Stimulated activated CD4-positive, alpha-beta T cell treated with anti-CD3 and anti-CD28 coated beads, Interleukin-12 subunit alpha, Interleukin-12 subunit beta, amount 100 ng/mL, for 48 hours (primary cell): ENCODE measurements around the gene CHIT1.

ENCODE experiments used
- DNase-seq, 3 donors: peaks; one replicate each; pipeline ENCODE4 v3.0.0-alpha.2; 2020; ENCODE audit warnings: low read depth in 2 of 3, low spot score in 1 of 3

CHIT1 gene

DNA sequence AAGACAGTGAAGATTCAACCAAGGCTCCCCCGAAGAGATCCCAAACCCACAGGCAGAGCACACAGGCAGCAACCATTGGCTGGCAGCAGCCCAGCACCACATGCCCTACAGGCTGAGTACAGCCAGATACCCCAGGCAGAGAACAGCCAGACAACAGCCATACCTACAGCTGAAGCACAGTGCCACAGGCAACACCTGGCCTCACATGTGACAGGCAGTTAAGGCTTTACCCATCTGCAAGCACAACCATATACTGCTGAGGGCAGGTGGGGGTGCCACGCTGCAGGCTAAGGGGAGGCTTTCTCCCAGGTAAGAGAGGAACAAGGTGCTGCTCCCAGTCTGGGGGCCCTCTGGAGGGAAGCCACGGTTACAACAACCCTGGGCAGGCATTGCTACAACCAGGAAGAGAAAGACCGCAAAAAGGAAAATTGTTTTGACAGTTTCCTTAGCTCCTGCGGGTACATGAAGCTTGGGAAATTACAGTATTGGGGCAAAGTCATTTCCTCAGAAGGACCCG, 12.3 kb downstream of the CHIT1 start:
- DNase-seq = no peak

DNA sequence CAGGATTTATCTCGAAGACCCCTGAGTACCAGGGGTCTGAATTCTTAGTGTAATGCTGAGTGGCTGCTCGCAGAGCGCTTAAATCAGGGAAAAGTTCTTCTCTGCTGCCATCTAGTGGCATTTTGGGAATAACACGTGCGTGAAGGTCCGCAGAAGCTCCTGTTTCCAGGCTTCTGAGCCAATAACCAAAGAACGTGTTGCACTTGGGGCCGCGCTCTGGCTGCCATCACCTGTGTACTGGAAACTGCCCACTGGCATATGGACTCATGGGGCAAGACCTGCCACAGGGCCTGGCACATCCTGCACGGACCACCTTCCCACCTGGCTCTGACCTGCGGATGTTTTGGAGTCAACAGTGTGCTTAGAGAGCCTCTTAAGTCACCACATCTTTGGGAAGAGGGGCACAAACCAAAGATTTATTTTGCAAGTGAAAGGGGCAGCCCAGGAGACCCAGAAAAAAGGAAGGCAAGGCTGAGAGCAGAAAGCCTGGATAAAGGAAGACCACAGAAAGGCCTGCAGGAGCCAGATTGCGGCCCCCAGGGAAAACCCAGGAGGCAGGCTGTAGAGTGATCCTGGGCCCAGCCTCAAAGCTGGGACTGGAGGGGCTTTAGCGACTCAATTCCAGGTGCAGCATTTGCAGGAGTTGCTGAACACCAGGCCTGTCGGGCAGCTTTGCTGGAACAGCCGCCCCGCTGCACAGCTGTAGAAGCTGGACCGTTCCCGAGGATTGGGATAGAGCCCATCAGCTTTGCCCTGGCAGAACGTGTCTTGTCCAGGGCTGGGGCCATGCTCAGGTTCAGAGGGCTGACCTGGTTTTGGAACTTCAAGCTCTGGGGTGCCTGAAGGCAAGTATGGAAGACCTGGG, 13.0 kb downstream of the CHIT1 start:
- DNase-seq = peak; percentile 18 to 67 (median 38)

DNA sequence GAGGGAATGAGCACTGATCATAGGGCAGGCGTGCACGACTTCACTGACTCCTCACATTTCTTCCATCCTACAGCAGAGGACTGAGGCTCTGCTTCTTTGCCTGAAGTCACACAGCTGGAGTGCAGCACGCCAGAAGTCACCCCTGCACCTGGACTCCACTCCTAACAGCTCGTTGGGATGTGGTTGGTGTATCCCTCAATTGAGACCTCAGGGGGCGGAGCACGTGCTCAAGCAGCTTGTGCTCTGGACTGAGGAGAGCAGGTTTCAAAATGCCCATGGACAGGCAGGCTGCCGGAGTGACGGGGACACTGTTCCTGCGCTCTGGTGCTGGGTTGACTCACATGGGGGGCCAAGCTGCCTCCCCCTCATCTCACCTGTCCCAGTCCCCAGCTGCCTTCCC, 13.9 kb downstream of the CHIT1 start:
- DNase-seq = no peak

DNA sequence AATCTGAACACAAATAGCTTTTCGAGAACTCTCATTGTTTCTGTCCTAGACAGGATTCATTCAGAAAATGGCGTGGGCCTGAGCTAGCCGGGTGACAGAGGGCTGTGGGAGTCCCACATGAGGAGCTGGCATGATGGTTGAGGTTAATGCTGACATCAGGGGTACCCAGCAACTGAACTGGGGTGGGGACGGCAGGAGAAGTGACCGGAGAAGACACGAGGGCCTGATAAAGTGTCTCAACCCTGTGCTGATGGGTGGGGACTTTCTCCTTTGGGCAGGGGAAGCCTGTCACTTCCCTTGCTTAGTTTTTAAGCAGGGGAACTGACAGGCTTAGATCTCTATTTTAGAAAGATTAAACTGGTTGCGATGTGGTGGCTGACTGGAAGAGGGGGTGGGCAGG, 14.6 kb downstream of the CHIT1 start:
- no peak for DNase-seq

DNA sequence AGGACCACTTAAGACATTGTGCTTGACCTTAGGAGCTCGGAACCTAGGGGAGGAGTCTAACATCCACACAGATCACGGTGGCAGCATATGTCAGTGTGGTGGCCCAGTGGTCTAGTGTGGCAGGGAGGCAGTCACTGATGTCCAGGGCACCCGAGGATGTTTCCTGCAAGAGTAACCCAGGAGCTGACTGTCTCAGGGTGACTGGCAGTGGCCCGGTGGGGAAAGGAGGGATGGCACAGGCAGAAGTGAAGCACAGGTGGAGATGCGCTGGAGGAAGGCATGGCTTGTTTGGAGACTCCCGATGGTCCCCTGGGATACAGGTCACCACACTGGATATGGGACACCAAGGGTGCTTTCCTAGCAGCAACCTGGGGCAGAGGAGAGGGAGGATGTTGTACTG, 16.3 kb downstream of the CHIT1 start:
- no peak for DNase-seq

DNA sequence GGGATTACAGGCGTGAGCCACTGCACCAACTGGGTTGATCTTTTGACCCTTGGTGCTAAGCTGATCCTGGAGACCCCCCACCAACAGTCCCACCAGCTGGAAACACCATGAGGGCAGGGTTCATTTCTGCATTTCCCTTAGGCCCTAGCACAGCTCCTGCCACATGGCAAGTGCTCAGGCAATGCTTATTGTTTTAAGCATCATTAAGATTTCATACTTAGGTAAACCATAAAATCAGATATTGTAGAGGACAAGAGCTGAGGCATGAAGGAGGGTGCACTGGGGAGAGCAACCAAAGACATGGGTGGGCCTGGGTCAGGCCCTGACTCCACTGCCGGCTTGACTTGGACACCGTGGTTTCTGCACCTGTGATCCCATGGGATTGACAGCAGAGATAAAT, 17.7 kb downstream of the CHIT1 start:
- no peak for DNase-seq

DNA sequence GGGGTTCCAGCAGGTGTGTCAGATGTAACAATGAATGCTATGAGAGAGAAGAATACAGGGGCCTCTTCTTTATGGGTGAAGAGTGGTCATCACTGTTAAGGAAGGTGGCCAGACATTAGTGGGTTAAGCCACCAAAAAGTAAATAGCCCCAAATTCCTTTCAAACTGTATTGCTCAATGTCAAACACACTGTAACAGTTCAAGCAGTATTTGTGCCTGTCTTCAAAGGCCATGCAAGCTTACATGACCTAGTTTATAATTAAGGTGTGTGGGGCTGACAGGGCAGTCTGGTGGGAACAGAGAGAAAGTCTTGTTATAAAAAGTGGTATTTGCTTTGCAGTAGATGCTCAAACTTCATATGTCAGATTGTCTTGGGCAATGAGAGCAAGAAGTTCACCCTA, 18.5 kb downstream of the CHIT1 start:
- no peak for DNase-seq

DNA sequence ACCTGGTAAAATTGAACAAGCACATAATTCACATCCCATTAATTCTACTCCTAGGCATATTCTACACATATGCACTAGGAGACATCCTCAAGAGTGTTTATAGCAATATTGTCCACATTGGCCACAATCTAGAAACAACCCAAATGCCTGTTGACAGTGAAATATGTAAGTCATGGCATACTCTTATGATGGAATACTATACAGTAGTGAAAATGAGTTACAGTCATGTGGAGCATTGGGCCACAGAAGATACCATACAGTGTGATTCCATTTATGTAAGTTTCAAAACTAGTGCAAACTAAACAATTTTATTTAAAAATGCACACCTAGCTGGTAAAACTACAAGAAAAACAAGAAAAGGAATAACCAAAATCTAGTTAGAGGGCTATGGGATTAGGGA, 19.1 kb downstream of the CHIT1 start:
- DNase-seq = no peak

DNA sequence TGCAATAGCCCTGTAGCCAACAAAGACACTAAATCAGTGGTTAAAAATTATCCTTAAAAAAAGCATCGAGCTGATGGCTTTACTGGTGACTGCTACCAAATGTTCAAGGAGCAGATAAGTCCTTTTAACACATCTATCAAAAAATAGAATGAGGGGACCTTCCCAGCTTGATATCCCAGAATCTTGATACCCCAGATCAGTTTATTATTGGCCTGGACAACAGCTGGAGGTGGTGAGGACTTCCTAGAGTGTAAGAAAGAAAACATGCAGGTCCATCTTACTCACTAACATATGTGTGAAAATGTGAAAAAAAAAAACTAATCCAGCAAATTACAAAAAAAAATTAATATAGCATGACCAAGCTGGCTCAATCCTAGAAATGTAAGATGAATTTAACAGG, 21.3 kb downstream of the CHIT1 start:
- no peak for DNase-seq

DNA sequence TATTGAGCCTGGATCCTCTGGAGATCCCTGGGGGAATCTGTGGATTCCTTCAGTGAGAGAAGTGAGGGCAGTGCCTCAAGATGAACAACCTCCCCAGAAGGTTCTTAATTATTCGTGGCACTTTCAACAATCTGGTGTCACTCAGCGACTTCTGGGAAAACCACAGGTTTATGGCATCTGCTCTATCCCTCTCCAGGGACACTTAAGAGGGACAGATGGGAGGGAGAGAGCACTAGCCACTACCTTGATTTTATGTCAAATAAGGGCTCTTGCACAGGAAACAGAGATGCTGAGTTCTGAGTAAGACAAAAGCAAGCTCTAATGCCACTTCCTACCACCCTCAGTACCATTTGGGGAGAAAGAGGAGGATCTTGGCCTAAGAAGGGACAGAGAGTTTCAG, 21.7 kb downstream of the CHIT1 start:
- DNase-seq = no peak

DNA sequence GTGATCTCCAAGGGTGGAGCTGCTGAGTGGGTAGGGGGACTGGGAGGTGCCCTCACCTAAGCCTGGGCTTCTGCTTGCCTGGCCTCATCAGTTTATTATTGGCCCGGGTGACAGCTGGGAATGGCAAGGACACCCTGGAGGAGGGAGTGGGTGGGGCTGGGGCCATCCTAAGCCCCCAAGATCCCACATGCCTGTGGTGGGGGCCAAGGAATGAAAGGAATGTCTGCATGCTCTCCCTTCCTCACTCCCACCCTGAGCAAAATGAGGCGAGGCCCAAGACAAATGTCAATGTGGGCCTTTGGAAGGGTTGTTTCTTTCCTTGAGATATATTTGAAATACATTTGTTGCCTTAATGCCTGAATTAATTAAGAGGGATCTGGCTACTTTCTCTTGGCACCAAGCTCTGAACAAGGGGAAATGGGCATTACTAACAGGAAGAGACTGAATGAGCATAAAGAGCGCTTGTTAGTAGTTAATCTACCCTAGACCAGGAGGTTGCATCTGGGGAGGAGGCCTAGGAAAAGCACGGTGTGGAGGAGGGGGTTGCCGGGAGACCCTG, 23.3 kb downstream of the CHIT1 start:
- no peak for DNase-seq

DNA sequence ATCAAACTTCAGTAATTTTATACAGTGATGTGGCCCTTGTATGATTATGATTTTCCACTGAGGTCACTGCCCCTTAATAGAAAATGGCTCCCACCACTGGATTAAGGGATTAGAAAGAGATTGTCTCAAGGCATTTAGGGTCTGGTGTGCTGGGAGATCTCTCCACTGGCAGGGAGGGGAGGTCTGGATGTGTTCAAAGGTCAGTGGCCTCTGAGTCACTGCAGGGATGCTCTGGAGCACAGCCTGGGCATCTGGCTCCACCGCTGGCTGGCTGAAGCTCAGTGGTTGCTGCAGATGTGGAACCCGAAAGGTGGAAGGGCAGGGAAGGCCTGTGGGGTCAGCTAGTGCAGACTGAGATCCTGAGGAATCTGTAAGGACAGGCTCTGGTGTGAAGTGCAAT, 24.7 kb downstream of the CHIT1 start:
- no peak for DNase-seq

DNA sequence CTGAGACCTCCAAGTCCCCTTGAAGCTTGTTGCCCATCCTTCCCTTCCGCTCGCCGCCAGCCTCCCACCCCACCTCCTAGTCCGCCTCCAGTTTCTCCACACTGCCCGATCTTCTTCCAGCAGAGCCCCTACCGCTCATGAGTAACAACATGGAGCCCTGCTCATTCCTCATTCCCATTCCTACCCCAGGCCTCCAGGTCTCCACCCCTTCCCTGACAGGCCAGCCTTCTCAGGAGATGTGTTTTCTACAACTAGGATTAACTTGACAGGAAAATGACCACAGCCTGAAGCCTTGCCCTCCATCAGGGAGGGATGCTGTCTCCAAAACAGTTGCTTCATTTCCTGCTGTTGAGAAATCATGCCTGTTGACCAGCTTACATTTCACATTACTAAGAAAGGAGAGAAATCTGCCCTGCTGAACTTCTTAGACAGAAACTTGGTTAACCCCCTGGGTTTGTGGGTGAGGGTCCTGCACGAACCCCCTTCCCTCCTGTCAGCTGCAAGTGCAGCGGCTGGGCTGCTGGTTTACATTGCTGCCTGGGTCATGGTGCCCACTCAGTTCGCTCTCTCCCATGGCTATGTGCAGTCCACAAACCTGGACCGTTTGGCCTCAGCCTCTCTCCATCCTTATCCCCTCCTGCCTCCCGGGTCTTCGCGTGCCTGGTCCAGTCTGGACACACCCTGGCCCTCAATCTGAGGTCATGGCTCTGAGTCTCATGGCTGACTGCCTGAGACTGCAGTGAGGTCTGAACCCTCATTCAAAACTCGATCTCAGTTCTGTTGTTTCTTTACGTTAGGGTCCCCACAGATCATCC, 26.8 kb downstream of the CHIT1 start:
- no peak for DNase-seq

DNA sequence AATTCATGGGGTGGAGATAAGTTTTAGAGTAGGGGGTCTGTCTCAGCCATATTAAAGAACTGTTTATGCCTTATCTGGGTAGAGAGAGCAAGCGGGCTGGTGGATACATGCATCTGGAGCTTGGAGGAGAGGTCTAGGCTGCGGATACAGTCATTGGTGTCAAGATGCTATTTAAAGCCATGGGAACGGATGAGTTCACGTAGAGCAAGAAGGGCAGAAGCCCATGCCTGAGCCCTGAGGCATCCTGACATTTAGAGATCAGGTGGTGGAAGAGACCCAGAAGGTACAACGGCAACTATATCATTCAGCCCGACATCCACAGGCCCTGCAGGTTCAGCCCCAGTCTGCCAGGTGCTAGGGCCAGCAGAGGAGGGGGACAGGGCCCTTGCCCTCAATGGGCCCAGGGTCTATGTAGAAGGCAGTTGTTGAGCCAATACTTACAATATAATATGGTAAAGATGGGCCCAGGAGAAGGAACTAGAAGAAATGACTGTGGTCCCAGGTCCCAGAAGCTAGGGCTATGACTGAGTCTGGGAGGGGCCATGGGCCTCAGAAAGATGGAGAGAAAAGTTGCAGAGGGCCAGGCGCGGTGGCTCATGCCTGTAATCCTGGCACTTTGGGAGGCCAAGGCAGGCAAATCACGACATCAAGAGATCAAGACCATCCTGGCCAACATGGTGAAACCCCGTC, 27.8 kb downstream of the CHIT1 start:
- DNase-seq = no peak

DNA sequence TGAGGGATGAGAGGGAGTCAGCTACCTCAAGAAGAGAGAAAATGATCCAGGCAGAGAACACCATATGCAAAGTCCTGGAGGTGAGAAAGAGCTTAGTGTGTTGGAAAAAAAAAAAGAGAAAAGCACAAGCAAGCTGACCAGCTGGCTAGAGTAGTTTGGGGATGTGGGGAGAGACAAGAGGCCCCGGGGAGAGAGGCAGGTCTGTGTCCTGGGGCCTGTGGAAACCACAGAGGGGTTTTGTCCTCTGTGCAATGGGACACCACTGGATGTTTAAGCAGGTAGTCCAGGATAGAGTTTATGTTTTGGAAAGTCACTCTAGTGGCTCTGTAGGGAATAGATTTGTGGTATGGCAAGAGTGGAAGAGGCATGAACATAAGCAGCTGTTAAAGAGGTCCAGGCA, 28.6 kb downstream of the CHIT1 start:
- DNase-seq = no peak

DNA sequence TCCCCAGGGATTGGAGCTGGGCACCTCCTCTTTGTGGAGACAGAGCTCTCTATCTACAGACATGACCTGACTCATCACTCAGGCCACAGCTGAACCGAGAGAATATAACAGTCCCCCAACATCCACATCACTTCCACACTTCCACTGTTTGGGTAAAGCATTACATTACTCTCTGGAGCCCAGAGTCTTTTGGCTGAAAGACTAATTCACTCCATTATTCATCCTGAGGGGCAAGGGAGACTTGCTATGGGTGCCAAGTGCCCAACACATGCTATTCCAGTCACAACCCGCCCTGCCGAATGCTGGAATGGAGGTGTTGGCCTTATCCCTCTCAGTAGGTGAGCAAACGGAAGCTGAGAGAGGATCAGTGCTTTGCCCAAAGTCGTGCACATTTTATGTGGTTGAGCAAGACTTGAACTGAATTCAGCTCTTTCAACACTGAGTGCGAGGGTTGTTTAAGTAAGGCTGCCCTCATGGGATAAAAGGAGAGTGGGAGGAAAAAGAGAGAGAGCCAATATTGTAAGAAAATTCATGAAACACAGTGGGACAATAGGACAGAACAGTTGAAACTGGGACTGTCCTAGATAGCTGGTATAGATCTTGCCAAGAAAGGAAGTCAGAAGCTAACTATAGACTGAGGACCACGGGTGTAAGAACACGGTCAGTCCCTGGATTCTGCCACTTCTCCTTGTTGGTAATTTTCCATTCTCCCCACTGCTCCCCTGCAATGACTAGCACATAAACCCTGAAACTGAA, 29.5 kb downstream of the CHIT1 start:
- no peak for DNase-seq

DNA sequence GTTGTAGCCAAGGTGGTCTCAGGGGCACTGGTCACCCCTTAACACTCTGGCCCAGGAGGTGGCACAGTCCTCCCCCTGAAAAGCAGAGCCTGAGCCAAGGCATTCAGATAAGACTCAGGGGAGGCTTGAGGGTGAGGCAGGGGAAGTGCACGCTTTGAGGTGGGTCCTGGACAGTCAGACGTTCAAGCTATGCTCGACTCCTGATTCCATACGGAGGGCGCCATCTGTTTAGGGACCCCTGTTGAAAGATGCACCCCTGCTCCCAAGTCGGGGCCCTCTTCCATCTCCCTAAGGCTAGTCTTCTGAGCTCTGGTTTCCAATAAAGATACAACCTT, 30.0 kb downstream of the CHIT1 start:
- no peak for DNase-seq

DNA sequence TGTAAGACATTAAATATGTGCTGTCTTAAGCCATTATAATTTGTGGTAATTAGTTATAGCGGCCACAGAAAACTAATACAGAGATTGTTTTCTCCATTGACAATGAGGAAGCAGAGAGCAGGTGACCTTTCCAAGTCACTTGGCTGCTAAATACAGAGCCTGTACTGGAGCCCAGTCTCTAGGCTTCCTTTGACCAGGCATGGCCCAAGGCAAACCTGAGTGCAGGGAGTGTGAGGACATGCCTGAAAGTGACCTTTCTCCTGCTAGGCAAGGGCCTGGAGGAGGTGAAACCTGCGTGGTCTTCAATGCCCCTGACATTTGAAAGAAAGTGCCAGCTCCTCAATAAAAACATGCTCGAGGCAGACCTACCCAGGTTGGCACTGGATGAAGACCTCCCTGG, 30.5 kb downstream of the CHIT1 start:
- no peak for DNase-seq

DNA sequence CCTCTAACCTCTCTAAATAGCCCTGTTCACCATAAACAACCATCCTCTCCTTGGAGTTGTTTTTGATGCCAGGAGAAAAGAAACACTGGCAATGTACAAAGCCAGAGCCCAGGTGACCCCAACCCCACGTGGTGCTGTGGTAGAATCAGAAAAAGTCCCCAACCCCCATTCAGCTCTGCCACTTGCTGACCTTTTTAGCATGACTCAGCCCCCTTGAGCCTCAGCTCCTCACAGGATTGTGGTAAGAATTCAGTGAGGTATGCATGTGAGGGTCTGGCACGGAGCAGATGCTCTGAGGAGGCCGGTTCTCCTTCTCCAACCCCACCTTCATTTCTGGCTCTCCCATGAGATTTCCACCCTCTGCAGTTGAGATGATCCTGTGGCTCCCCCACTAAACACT, 31.8 kb downstream of the CHIT1 start:
- DNase-seq = no peak

DNA sequence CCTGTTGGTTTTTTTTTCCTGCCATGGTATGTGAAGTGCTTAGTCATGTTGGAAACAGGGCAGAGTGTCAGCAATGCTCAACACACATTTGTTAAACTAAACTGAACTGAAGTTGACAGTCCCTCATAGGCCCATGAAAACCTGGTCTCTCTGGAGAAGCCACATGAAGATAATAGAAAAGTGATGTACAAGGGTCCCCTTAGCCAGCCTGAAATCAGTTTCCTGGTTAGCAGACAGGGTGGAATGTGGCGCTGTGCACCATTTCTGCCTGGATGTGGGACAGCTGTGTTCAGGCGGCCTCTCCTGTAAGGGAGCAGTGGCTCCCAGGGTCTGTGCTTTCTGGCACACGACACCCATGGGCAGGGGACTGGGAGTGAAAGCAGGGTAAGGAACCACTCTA, 33.1 kb downstream of the CHIT1 start:
- no peak for DNase-seq

DNA sequence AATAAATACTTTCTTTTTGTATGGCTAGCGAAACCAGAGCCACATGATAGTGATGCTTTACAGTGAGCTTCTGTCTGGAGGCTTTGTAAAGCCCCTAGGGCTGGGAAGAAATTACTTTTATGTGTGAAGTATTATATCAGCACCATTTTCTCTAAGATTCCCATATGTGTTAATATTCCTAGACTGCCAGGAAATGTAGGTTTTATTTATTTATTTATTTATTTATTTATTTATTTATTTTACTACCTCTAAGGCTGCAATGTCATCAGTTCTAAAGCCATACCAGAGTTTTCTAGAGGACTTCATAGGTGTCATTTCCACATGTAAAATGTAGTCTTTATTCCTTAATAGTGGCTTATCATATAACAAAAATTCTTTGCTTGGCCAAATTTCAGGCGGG, 38.5 kb downstream of the CHIT1 start:
- DNase-seq = no peak
